Keratinocyte (primary cell): ENCODE data around the gene SPDYE17.
"Not testable (repeated sequence)": the region's sequence is repeated elsewhere in the genome, so short reads cannot be mapped to it uniquely, and the experiment has no call there.

ENCODE experiments used
- CTCF ChIP-seq, 3 experiments: IDR thresholded peaks in 1 of 3; conservative IDR thresholded peaks in 1 of 3; optimal IDR thresholded peaks in 1 of 3; 2 replicates in 2 of 3; 3 replicates in 1 of 3; pipeline versions ENCODE3 to v1.5.1; 2011; ENCODE audit warnings: low read length in 3 of 3, mild to moderate bottlenecking in 3 of 3, moderate library complexity in 2 of 3, control low read depth in 1 of 3, inconsistent platforms in 1 of 3; ENCODE audit not compliant: insufficient read depth in 2 of 3; ENCODE audit errors: extremely low read depth in 1 of 3
- EZH2 ChIP-seq: IDR thresholded peaks from one replicate; pipeline ENCODE4 v1.6.1; 2012; ENCODE audit warnings: inconsistent platforms, mild to moderate bottlenecking, low read length, moderate library complexity

GRCh38 chr7:77079624-77080023 is 47.5 kb upstream of the SPDYE17 start:
- not testable (repeated sequence) for TF ChIP-seq CTCF (optimal IDR thresholded peaks at IDR 0.05 in 1 of 3, IDR thresholded peaks at IDR 0.05 in 1 of 3, conservative IDR thresholded peaks at IDR 0.05 in 1 of 3; ENCODE audit: extremely low read depth in 1 of 3, insufficient read depth in 2 of 3, low read length in 3 of 3); EZH2
